Right renal pelvis (tissue), 4 donors: ENCODE measurements around the gene TXNL1. TPM values are rescaled to one million over a fixed set of nuclear protein-coding genes. Genes with fewer than 3 reads are reported as not detected.
"Not testable (repeated sequence)": the region's sequence is repeated elsewhere in the genome, so short reads cannot be mapped to it uniquely, and the experiment has no call there.

ENCODE experiments used
- DNase-seq, 4 donors: peaks; one replicate each; pipeline ENCODE4 v3.0.0-alpha.2; 2013; ENCODE audit warnings: low read depth in 4 of 4, low spot score in 3 of 4, missing footprints in 1 of 4
- polyA plus RNA-seq, 4 donors: library from polyadenylated mRNA; unstranded; fragments of 120-200 nt; gene quantifications; one replicate each; pipeline ENCODE4 v1.2.1, GENCODE V29; 2013; ENCODE audit not compliant: insufficient read length in 4 of 4

The TXNL1 gene
- polyA plus RNA-seq, 4 donors = 104 to 123 (median 121) TPM

- peak in 2 of 4 donors; percentile 20 to 30 for DNase-seq
Measured at GRCh38 chr18:56574861-56575260, 63.5 kb downstream of the TXNL1 start.

GRCh38 chr18:56572267-56572666 lies 66.1 kb downstream of the TXNL1 start:
- not testable (repeated sequence) for DNase-seq

- DNase-seq = no peak
Measured at GRCh38 chr18:56570978-56571377, 67.4 kb downstream of the TXNL1 start.

- no peak for DNase-seq
Measured at GRCh38 chr18:56569416-56569815, 69.0 kb downstream of the TXNL1 start.

- no peak for DNase-seq
Measured at GRCh38 chr18:56568986-56569385, 69.4 kb downstream of the TXNL1 start.

GRCh38 chr18:56565551-56566345 lies 72.6 kb downstream of the TXNL1 start:
- DNase-seq = no peak

- DNase-seq = no peak
Measured at GRCh38 chr18:56565046-56565445, 73.3 kb downstream of the TXNL1 start.

- peak in 1 of 4 donors; percentile 8 for DNase-seq
Measured at GRCh38 chr18:56563568-56563967, 74.8 kb downstream of the TXNL1 start.

GRCh38 chr18:56562479-56562878 lies 75.9 kb downstream of the TXNL1 start:
- DNase-seq = no peak

GRCh38 chr18:56560992-56561391 lies 77.4 kb downstream of the TXNL1 start:
- DNase-seq = no peak

GRCh38 chr18:56559044-56559443 lies 79.3 kb downstream of the TXNL1 start:
- no peak for DNase-seq

GRCh38 chr18:56556907-56557306 lies 81.5 kb downstream of the TXNL1 start:
- no peak for DNase-seq

GRCh38 chr18:56550121-56550520 lies 88.3 kb downstream of the TXNL1 start:
- no peak for DNase-seq

Other genes starting within 250 kb of the TXNL1 start
- 10 to 100 TPM; 11.7 to 16.1 (median 12.4) TPM for gene WDR7, start 12.8 kb upstream of the TXNL1 start, polyA plus RNA-seq